GM23338 (cell line): ENCODE data around the gene FAM131B. TPM values are rescaled to one million over a fixed set of nuclear protein-coding genes. Genes with fewer than 3 reads are reported as not detected.

Source experiments
- ATAC-seq: fragments of 200-7000 bp; cut with Tn5 transposase; 3 replicates; pipeline ENCODE4 v1.9.1; 2020
- DNase-seq: peaks from one replicate; pipeline ENCODE4 v3.0.0-alpha.2; 2015; ENCODE audit warnings: low spot score
- H2AFZ ChIP-seq: fragments of 200-600 bp; sonication (generic); 2 replicates; pipeline ENCODE4 v1.8.0; 2016; ENCODE audit warnings: antibody characterized with exemption, mild to moderate bottlenecking, moderate library complexity
- H3F3A ChIP-seq: fragments of 200-600 bp; sonication (generic); replicated peaks from 2 replicates; pipeline ENCODE4 v1.8.0; 2017; ENCODE audit warnings: antibody characterized with exemption, mixed run types, low read depth
- H3K27ac ChIP-seq: fragments of 200-600 bp; sonication (generic); 2 replicates; pipeline ENCODE4 v1.6.1; 2016; ENCODE audit warnings: low read depth
- H3K27me3 ChIP-seq: fragments of 200-600 bp; sonication (generic); 2 replicates; pipeline ENCODE4 v1.8.0; 2016; ENCODE audit warnings: mild to moderate bottlenecking, mixed run types, moderate library complexity; ENCODE audit not compliant: insufficient read depth
- H3K36me3 ChIP-seq: fragments of 200-600 bp; sonication (generic); 2 replicates; pipeline ENCODE4 v1.8.0; 2016; ENCODE audit warnings: mild to moderate bottlenecking; ENCODE audit not compliant: insufficient read depth
- H3K4me1 ChIP-seq: fragments of 200-600 bp; sonication (generic); 2 replicates; pipeline ENCODE4 v1.8.0; 2016; ENCODE audit warnings: mild to moderate bottlenecking, moderate library complexity; ENCODE audit not compliant: insufficient read depth
- H3K4me2 ChIP-seq: fragments of 200-600 bp; sonication (generic); 2 replicates; pipeline ENCODE4 v1.7.1; 2017; ENCODE audit warnings: mixed run types
- H3K4me3 ChIP-seq: fragments of 200-600 bp; sonication (generic); 2 replicates; pipeline ENCODE4 v1.6.1; 2016; ENCODE audit warnings: mixed run types
- H3K79me2 ChIP-seq: fragments of 200-600 bp; sonication (generic); replicated peaks from 2 replicates; pipeline ENCODE4 v1.8.0; 2017; ENCODE audit warnings: mild to moderate bottlenecking; ENCODE audit not compliant: insufficient read depth
- H3K9me2 ChIP-seq: fragments of 200-600 bp; sonication (generic); 2 replicates; pipeline ENCODE4 v1.8.0; 2017; ENCODE audit not compliant: insufficient read depth
- H4K20me1 ChIP-seq: fragments of 200-600 bp; sonication (generic); replicated peaks from 2 replicates; pipeline ENCODE4 v1.8.0; 2017; ENCODE audit warnings: mild to moderate bottlenecking; ENCODE audit not compliant: insufficient read depth
- H3K27ac Mint-ChIP-seq: 2 replicates; pipeline ENCODE4 v1.8.0; 2020; ENCODE audit warnings: inconsistent platforms, mild to moderate bottlenecking, moderate library complexity, mixed read lengths
- H3K27me3 Mint-ChIP-seq: 3 replicates; pipeline ENCODE4 v1.8.0; 2022; ENCODE audit warnings: low read depth, mild to moderate bottlenecking, moderate library complexity, mixed read lengths, inconsistent platforms; ENCODE audit not compliant: insufficient read depth, poor library complexity
- H3K36me3 Mint-ChIP-seq: 3 replicates; pipeline ENCODE4 v1.8.0; 2021; ENCODE audit warnings: low read depth, mild to moderate bottlenecking, inconsistent platforms, moderate library complexity, mixed read lengths
- H3K4me1 Mint-ChIP-seq: 3 replicates; pipeline ENCODE4 v1.8.0; 2020; ENCODE audit warnings: mild to moderate bottlenecking, inconsistent platforms, mixed read lengths
- H3K4me3 Mint-ChIP-seq: 3 replicates; pipeline ENCODE4 v1.8.0; 2021; ENCODE audit warnings: moderate library complexity, mild to moderate bottlenecking, inconsistent platforms, mixed read lengths
- H3K9me3 Mint-ChIP-seq: 3 replicates; pipeline ENCODE4 v1.8.0; 2020; ENCODE audit warnings: moderate library complexity, mild to moderate bottlenecking, inconsistent platforms, mixed read lengths
- CREB1 ChIP-seq: fragments of 250-450 bp; sonication (Bioruptor Pico); IDR thresholded peaks from 2 replicates; pipeline ENCODE4 v1.5.0; 2020; ENCODE audit warnings: low read depth, mild to moderate bottlenecking, moderate library complexity
- CTCF ChIP-seq, 2 experiments: fragments of 200-600 bp in 1 of 2; sonication (generic) in 1 of 2; conservative IDR thresholded peaks; 2 replicates each; pipeline versions ENCODE4 v1.5.1 to v1.6.1; 2016 to 2017; ENCODE audit warnings: antibody characterized with exemption in 2 of 2, low read depth in 2 of 2, mild to moderate bottlenecking in 2 of 2, moderate library complexity in 1 of 2
- ETS1 ChIP-seq: IDR thresholded peaks from 2 replicates; pipeline ENCODE4 v1.6.1; 2016; ENCODE audit warnings: antibody characterized with exemption
- EZH2 ChIP-seq: fragments of 200-600 bp; sonication (generic); IDR thresholded peaks from one replicate; pipeline ENCODE4 v1.8.0; 2017; ENCODE audit warnings: antibody characterized with exemption, mild to moderate bottlenecking, low read depth; ENCODE audit not compliant: unreplicated experiment
- EZH2phosphoT487 ChIP-seq: fragments of 200-600 bp; sonication (generic); IDR thresholded peaks from one replicate; pipeline ENCODE4 v1.8.1; 2018; ENCODE audit warnings: antibody characterized with exemption; ENCODE audit not compliant: unreplicated experiment
- JUNB ChIP-seq: IDR thresholded peaks from one replicate; pipeline ENCODE4 v1.6.1; 2016; ENCODE audit warnings: antibody characterized with exemption; ENCODE audit not compliant: unreplicated experiment
- NANOG ChIP-seq: IDR thresholded peaks from 2 replicates; pipeline ENCODE4 v1.6.1; 2016; ENCODE audit warnings: antibody characterized with exemption, borderline replicate concordance
- POLR2AphosphoS5 ChIP-seq: IDR thresholded peaks from 2 replicates; pipeline ENCODE4 v1.6.1; 2016; ENCODE audit warnings: antibody characterized with exemption, low read depth
- REST ChIP-seq: IDR thresholded peaks from one replicate; pipeline ENCODE4 v1.6.1; 2018; ENCODE audit warnings: antibody characterized with exemption; ENCODE audit not compliant: unreplicated experiment
- STAT1 ChIP-seq: IDR thresholded peaks from one replicate; pipeline ENCODE4 v1.6.1; 2016; ENCODE audit warnings: antibody characterized with exemption; ENCODE audit not compliant: unreplicated experiment
- ZNF331 ChIP-seq: fragments of 250-450 bp; sonication (Bioruptor Pico); IDR thresholded peaks from 2 replicates; pipeline ENCODE4 v1.5.0; 2020; ENCODE audit warnings: low read depth, mild to moderate bottlenecking, moderate library complexity
- ZNF462 ChIP-seq: fragments of 250-450 bp; sonication (Bioruptor Pico); IDR thresholded peaks from 2 replicates; pipeline ENCODE4 v1.5.0; 2020; ENCODE audit warnings: mild to moderate bottlenecking, moderate library complexity
- polyA plus RNA-seq: library from polyadenylated mRNA; unstranded; fragments of >200 nt; fragmentation: Nextera tagmentation; extraction: Ambion mirVana; gene quantifications from 2 replicates; pipeline ENCODE4 v1.2.1, GENCODE V29; 2016
- total RNA-seq: library from RNA; depleted of rRNA; stranded (reverse); fragments of >200 nt; shearing (Covaris generic); gene quantifications from 2 replicates; pipeline ENCODE4 v1.2.3, GENCODE V29; 2014

The FAM131B gene
- total and polyA plus RNA-seq, 2 experiments from 2014 or later = 4.7 to 30.2 TPM

GRCh38 chr7:143318661-143319060, 43.9 kb downstream of the FAM131B start (continued):
- TF ChIP-seq CTCF (conservative IDR thresholded peaks at IDR 0.05; ENCODE audit: low read depth in 2 of 2) = no peak
- TF ChIP-seq ETS1 = no peak
- no peak for TF ChIP-seq EZH2
- no peak for TF ChIP-seq POLR2AphosphoS5
- no peak for TF ChIP-seq CREB1 (CRISPR knock-in tag)
- no peak for TF ChIP-seq STAT1
- TF ChIP-seq EZH2phosphoT487 = no peak
- no peak for TF ChIP-seq ZNF331
- TF ChIP-seq REST = no peak
- no peak for TF ChIP-seq JUNB
- TF ChIP-seq NANOG = no peak

- H3K36me3 ChIP-seq = no peaks in the 10 kb centered on the region
- no peaks in the 10 kb centered on the region for H4K20me1 ChIP-seq
- no peak overlapping the region for H3K4me3 ChIP-seq
- Mint-ChIP-seq H3K36me3 (no peaks in the 10 kb centered on the region; the same call in 2 of the 3 replicates), H3K27ac (no peak overlapping the region), H3K27me3 (peaks cover 11% of the 10 kb centered on the region), H3K4me3 (no peak overlapping the region), H3K9me3 (no peaks in the 10 kb centered on the region; the same call in 2 of the 3 replicates), H3K4me1 (peaks cover 4% of the 10 kb centered on the region; the same call in 2 of the 3 replicates)
- H3F3A ChIP-seq = no peaks in the 10 kb centered on the region
- no peak overlapping the region for H2AFZ ChIP-seq
- H3K4me1 ChIP-seq = no peaks in the 10 kb centered on the region
- DNase-seq = no peak
- H3K27ac ChIP-seq = no peak overlapping the region
- no peaks in the 10 kb centered on the region for H3K27me3 ChIP-seq
- no peaks in the 10 kb centered on the region for H3K79me2 ChIP-seq
- ATAC-seq = no peak
- H3K9me2 ChIP-seq = no peaks in the 10 kb centered on the region
- H3K4me2 ChIP-seq = no peak overlapping the region
- TF ChIP-seq ZNF462 = no peak
- no peak for TF ChIP-seq POLR2AphosphoS5
- no peak for TF ChIP-seq EZH2phosphoT487
- no peak for TF ChIP-seq EZH2
Measured at GRCh38 chr7:143316492-143316891, 46.0 kb downstream of the FAM131B start.
